Activated CD4-positive, CD25-positive, alpha-beta regulatory T cell treated with anti-CD3 and anti-CD28 coated beads, Interleukin-2, amount 50 U/mL, for 16 hours (primary cell): ENCODE results near the gene TGM2.

Experiments
- DNase-seq: peaks from one replicate; pipeline ENCODE4 v3.0.0-alpha.2; 2020; ENCODE audit warnings: low read depth, low spot score

TGM2 gene

GRCh38 chr20:38144974-38145728 is 19.9 kb downstream of the TGM2 start:
- no peak for DNase-seq

GRCh38 chr20:38144598-38144973 is 20.5 kb downstream of the TGM2 start:
- DNase-seq: no peak

GRCh38 chr20:38143646-38144554 is 21.2 kb downstream of the TGM2 start:
- no peak for DNase-seq

GRCh38 chr20:38143238-38143645 is 21.8 kb downstream of the TGM2 start:
- no peak for DNase-seq

GRCh38 chr20:38141889-38142494 is 23.1 kb downstream of the TGM2 start:
- DNase-seq: no peak

- no peak for DNase-seq
Observed at GRCh38 chr20:38141204-38141888, 23.7 kb downstream of the TGM2 start.

GRCh38 chr20:38139977-38140753 is 24.9 kb downstream of the TGM2 start:
- DNase-seq: no peak

GRCh38 chr20:38139156-38139912 is 25.7 kb downstream of the TGM2 start:
- no peak for DNase-seq

GRCh38 chr20:38138086-38138778 is 26.8 kb downstream of the TGM2 start:
- no peak for DNase-seq

- DNase-seq: no peak
Observed at GRCh38 chr20:38137441-38138037, 27.5 kb downstream of the TGM2 start.

GRCh38 chr20:38136421-38137245 is 28.4 kb downstream of the TGM2 start:
- no peak for DNase-seq

GRCh38 chr20:38135651-38136420 is 29.2 kb downstream of the TGM2 start:
- no peak for DNase-seq

- no peak for DNase-seq
Observed at GRCh38 chr20:38135271-38135650, 29.8 kb downstream of the TGM2 start.

- DNase-seq: no peak
Observed at GRCh38 chr20:38134427-38135270, 30.4 kb downstream of the TGM2 start.

- no peak for DNase-seq
Observed at GRCh38 chr20:38133680-38134426, 31.2 kb downstream of the TGM2 start.

- DNase-seq: no peak
Observed at GRCh38 chr20:38132910-38133501, 32.1 kb downstream of the TGM2 start.
